Loucy (cell line): Measurements from ENCODE around the gene CD300LG.

Source experiments
- H2AFZ ChIP-seq: fragments of 200-600 bp; sonication (generic); 2 replicates; pipeline ENCODE4 v1.6.0; 2016; ENCODE audit warnings: antibody characterized with exemption, mild to moderate bottlenecking, low read length, moderate library complexity
- H3F3A ChIP-seq: fragments of 200-600 bp; 2 replicates; pipeline ENCODE4 v1.6.0; 2016; ENCODE audit warnings: antibody characterized with exemption, low read depth, mild to moderate bottlenecking
- H3K27me3 ChIP-seq: fragments of 200-600 bp; sonication (generic); 2 replicates; pipeline ENCODE4 v1.6.1; 2014; ENCODE audit warnings: low read length, mild to moderate bottlenecking; ENCODE audit not compliant: insufficient read depth, poor library complexity, severe bottlenecking
- H3K36me3 ChIP-seq: fragments of 200-600 bp; sonication (generic); 2 replicates; pipeline ENCODE4 v1.6.1; 2016; ENCODE audit warnings: low read length; ENCODE audit not compliant: insufficient read depth
- H3K4me1 ChIP-seq: fragments of 200-600 bp; sonication (generic); 2 replicates; pipeline ENCODE4 v1.5.1; 2014; ENCODE audit warnings: low read length, mild to moderate bottlenecking; ENCODE audit not compliant: insufficient read depth, poor library complexity, severe bottlenecking
- H3K4me2 ChIP-seq: fragments of 200-600 bp; sonication (generic); 2 replicates; pipeline ENCODE4 v1.6.0; 2014; ENCODE audit warnings: antibody characterized with exemption, low read length, low read depth, mild to moderate bottlenecking; ENCODE audit not compliant: poor library complexity, severe bottlenecking
- H3K4me3 ChIP-seq: fragments of 200-600 bp; sonication (generic); 2 replicates; pipeline ENCODE4 v1.5.1; 2014; ENCODE audit warnings: low read length, mild to moderate bottlenecking, mixed read lengths; ENCODE audit not compliant: poor library complexity, severe bottlenecking
- H3K79me2 ChIP-seq: fragments of 200-600 bp; sonication (generic); 2 replicates; pipeline ENCODE4 v1.6.1; 2014; ENCODE audit warnings: low read length; ENCODE audit not compliant: insufficient read depth
- H3K9ac ChIP-seq: fragments of 200-600 bp; sonication (generic); 2 replicates; pipeline ENCODE4 v1.6.0; 2014; ENCODE audit warnings: mild to moderate bottlenecking, low read depth, low read length, moderate library complexity; ENCODE audit not compliant: poor library complexity, severe bottlenecking
- H3K9me2 ChIP-seq: fragments of 200-600 bp; sonication (generic); replicated peaks from 2 replicates; pipeline ENCODE4 v1.6.1; 2016; ENCODE audit warnings: low read depth, low read length, mixed read lengths
- H3K9me3 ChIP-seq: fragments of 200-600 bp; sonication (generic); 2 replicates; pipeline ENCODE4 v1.6.1; 2014; ENCODE audit warnings: mild to moderate bottlenecking, antibody characterized with exemption, low read length, low read depth; ENCODE audit not compliant: insufficient read depth
- H4K20me1 ChIP-seq: fragments of 200-600 bp; sonication (generic); 2 replicates; pipeline ENCODE4 v1.6.0; 2014; ENCODE audit warnings: antibody characterized with exemption, low read length, mild to moderate bottlenecking; ENCODE audit not compliant: insufficient read depth, poor library complexity, severe bottlenecking
- CTCF ChIP-seq: fragments of 200-600 bp; sonication (generic); conservative IDR thresholded peaks from 2 replicates; pipeline ENCODE4 v1.5.1; 2014; ENCODE audit warnings: mild to moderate bottlenecking, antibody characterized with exemption, low read length
- EZH2phosphoT487 ChIP-seq: fragments of 200-600 bp; IDR thresholded peaks from 2 replicates; pipeline ENCODE4 v1.6.1; 2018; ENCODE audit warnings: antibody characterized with exemption, mild to moderate bottlenecking, moderate library complexity, borderline replicate concordance

Gene CD300LG

DNA sequence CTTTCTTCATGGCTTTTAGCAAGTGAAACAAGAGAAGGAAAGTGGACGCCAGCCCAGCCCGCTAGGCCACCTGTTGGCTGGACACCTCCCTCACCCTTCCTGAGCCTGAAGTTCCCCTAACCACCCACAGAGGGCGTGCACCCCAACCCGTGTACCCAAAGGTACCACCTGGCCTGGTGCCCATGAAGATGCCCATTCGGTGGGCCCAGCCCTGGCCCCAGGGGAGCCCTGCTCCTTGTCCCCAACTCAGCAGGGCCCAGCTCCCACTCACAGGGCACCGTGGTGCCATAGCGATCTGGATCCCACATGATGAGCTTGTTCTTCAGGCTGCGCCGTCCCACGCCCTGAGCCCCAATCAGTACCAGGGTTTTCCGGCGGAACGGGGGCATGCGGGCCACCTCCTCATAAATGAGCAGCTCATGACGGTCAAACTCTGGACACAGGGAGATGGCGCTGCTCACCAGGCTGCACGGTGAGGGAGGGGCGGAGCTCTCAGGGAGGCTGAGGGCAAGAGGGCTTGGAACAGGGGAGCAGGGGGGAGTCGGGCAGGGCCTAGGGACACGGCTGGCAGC is 33.5 kb downstream of the CD300LG start:
- H4K20me1 ChIP-seq = no peaks in the 10 kb centered on the region

DNA sequence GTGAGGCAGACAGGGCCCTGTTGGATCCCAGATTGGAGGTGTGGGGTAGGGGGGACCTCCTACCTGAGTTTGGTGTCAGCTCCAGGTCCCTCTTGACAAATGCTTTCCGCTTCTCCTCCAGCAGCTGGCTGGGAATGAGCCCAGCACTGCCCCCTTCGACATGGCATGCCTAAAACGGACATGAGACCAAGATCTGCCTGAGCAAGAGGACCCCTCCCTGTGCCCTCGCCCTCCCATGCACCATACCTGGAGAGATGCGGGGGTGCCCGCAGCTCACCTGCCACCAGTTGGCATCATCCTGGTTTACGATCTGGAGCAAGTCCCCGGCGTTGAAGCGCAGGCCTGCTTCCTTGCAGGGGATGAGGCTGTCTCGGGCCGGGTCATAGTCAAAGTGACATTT is 34.2 kb downstream of the CD300LG start:
- Histone ChIP-seq H4K20me1 (no peaks in the 10 kb centered on the region), H3K9ac (no peak overlapping the region), H3K4me1 (no peaks in the 10 kb centered on the region), H3F3A (no peaks in the 10 kb centered on the region), H3K9me3 (no peaks in the 10 kb centered on the region), H3K27me3 (no peaks in the 10 kb centered on the region), H3K4me2 (no peak overlapping the region), H2AFZ (no peak overlapping the region), H3K36me3 (peaks cover 7% of the 10 kb centered on the region; the same call in 1 of the 2 replicates), H3K79me2 (no peaks in the 10 kb centered on the region), H3K9me2 (no peaks in the 10 kb centered on the region), H3K4me3 (no peak overlapping the region)
- no peak for TF ChIP-seq EZH2phosphoT487

More for the DNA sequence above, 33.5 kb downstream of the CD300LG start:
- Histone ChIP-seq H3K4me3 (no peak overlapping the region), H2AFZ (no peak overlapping the region), H3F3A (no peaks in the 10 kb centered on the region), H3K9ac (no peak overlapping the region), H3K4me1 (no peaks in the 10 kb centered on the region), H3K4me2 (no peak overlapping the region), H3K9me3 (no peaks in the 10 kb centered on the region), H3K79me2 (no peaks in the 10 kb centered on the region), H3K27me3 (no peaks in the 10 kb centered on the region), H3K9me2 (no peaks in the 10 kb centered on the region), H3K36me3 (peaks cover 7% of the 10 kb centered on the region; the same call in 1 of the 2 replicates)
- peak; percentile 76 for TF ChIP-seq CTCF
- no peak for TF ChIP-seq EZH2phosphoT487

DNA sequence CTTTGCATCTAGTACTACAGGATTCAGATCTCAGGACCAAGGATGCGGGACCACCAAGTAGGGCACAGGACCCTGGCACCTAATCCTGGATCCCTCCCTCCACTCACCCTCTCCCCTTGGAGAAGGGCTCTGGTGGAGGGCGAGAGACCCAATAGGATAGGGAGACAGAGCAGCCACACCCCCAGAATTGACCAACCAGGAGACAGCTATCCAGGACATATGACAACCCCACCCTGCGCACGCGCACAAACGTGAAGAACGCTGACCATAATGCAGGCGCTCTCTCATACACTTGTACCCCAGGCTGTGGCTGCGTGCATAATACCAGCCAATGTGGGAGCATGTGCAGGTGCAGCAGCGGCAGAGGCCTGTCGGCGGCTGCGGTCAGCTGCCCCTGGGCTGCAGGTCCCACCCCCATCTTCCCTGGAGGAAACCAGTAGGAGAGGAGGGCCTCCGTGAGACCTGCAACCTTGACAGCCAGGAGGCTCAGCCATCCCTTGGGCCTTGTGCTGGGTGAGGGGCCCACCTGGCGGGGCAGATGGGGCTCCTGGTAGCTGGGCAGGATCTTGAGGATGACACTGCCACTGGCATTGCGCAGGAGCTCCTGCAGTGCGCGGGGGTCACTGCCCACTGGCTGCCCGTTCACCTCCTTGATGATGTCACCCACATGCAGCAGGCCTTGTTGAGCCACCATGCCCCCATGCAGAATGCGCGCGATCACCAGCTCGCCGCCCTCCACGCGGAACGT is 35.0 kb downstream of the CD300LG start:
- Histone ChIP-seq H3K9me3 (no peaks in the 10 kb centered on the region), H3K36me3 (peaks cover 7% of the 10 kb centered on the region; the same call in 1 of the 2 replicates), H3K4me2 (no peak overlapping the region), H3K9me2 (no peaks in the 10 kb centered on the region), H3K4me3 (no peak overlapping the region), H4K20me1 (no peaks in the 10 kb centered on the region), H3K79me2 (no peaks in the 10 kb centered on the region), H3F3A (no peaks in the 10 kb centered on the region), H3K27me3 (no peaks in the 10 kb centered on the region), H2AFZ (no peak overlapping the region), H3K9ac (no peak overlapping the region), H3K4me1 (no peaks in the 10 kb centered on the region)
- TF ChIP-seq CTCF (no peak), EZH2phosphoT487 (no peak)
